IgD-negative memory B cell (primary cell): ENCODE data around the gene CST3. TPM values are rescaled to one million over a fixed set of nuclear protein-coding genes. Genes with fewer than 3 reads are reported as not detected.

Experiments used
- H3K27ac Mint-ChIP-seq, 3 donors: one replicate each; pipeline ENCODE4 v1.8.0; 2020 to 2022; ENCODE audit warnings: mild to moderate bottlenecking in 3 of 3, mixed read lengths in 3 of 3, moderate library complexity in 1 of 3
- H3K27me3 Mint-ChIP-seq: one replicate; pipeline ENCODE4 v1.8.0; 2021; ENCODE audit warnings: mixed read lengths
- H3K36me3 Mint-ChIP-seq: one replicate; pipeline ENCODE4 v1.8.0; 2020; ENCODE audit warnings: mild to moderate bottlenecking, mixed read lengths
- H3K4me1 Mint-ChIP-seq, 3 donors: one replicate each; pipeline ENCODE4 v1.8.0; 2020 to 2022; ENCODE audit warnings: mixed read lengths in 3 of 3, mild to moderate bottlenecking in 1 of 3
- H3K4me3 Mint-ChIP-seq, 4 donors: one replicate each; pipeline ENCODE4 v1.8.0; 2020 to 2022; ENCODE audit warnings: mild to moderate bottlenecking in 4 of 4, mixed read lengths in 4 of 4, moderate library complexity in 3 of 4
- H3K9me3 Mint-ChIP-seq, 3 donors: one replicate each; pipeline ENCODE4 v1.8.0; 2020 to 2021; ENCODE audit warnings: mixed read lengths in 3 of 3, mild to moderate bottlenecking in 1 of 3
- polyA plus RNA-seq: library from polyadenylated mRNA; unstranded; fragments of 300-500 nt; fragmentation: Illumina TruSeq; gene quantifications from one replicate; pipeline ENCODE4 v1.2.3, GENCODE V29; 2021

Gene CST3
- polyA plus RNA-seq, 1 donor from 2014 or later = 5.9 TPM

DNA sequence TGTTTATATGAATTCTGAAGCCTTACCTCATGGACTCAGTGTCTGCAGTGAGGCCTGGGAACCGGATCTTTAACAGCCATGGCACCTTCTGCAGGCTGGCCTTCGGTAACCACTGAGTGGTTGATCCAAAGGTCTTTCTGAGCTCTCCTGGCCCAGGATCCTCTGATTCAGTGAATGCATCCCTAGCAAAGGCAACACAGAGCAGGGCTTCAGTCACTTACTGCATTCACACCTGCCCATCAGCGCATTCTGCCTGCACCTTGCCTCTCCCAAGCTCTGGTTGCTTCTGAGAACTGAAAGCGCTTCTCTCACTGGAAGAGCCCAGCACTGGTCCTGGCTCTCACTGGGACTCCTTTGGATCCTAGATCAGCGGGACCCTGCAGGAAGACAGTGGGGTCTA lies 23.6 kb downstream of the CST3 start:
- peaks cover 0 to 3% (median 0%) of the 10 kb centered on the region in 3 donors for H3K9me3 Mint-ChIP-seq
- no peak overlapping the region for H3K4me3 Mint-ChIP-seq
- no peaks in the 10 kb centered on the region for H3K4me1 Mint-ChIP-seq
- H3K36me3 Mint-ChIP-seq = no peaks in the 10 kb centered on the region
- no peak overlapping the region for H3K27ac Mint-ChIP-seq
- H3K27me3 Mint-ChIP-seq = no peaks in the 10 kb centered on the region

DNA sequence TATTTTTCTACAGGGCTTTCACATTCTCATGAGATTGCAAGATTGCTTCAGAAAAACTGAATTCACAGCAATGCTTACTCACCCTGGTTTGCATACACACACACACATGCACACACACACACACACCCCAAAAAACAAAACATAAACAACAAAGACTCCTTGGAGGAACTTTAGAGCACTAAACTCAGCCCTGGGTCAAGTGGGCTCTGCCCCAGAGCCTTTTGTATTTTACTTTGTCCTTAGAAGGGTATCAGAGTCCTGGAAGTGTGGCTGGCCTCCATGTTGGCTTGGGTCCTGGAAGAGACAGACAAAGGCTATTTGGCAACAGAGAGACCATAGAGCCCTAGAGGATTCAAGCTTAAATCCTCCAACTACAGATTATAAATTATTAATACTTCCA lies 24.1 kb downstream of the CST3 start:
- no peak overlapping the region for H3K4me3 Mint-ChIP-seq
- H3K36me3 Mint-ChIP-seq = no peaks in the 10 kb centered on the region
- no peaks in the 10 kb centered on the region for H3K4me1 Mint-ChIP-seq
- H3K9me3 Mint-ChIP-seq = peaks cover 0 to 2% (median 0%) of the 10 kb centered on the region in 3 donors
- H3K27me3 Mint-ChIP-seq = no peaks in the 10 kb centered on the region
- H3K27ac Mint-ChIP-seq = no peak overlapping the region

DNA sequence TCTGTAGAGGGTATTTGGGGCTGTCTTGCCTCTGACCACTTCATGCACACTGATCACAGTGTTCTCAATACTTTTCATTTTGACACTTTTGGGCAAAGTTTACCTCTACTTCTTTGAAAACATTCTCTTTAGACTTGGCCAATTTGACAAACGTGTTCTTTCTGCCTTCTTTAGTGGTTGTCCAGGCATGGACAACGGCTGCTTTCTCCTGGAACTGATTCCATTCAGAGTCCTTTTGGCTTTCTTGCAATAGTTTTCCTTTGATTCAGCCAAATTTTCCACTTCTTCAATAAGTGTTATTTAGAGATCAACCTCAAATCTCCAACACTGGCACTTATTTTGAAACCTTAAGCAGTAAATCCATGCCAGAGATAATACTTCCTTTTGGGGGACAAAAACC lies 25.4 kb downstream of the CST3 start:
- H3K4me1 Mint-ChIP-seq = no peaks in the 10 kb centered on the region
- H3K4me3 Mint-ChIP-seq = no peak overlapping the region
- H3K27ac Mint-ChIP-seq = no peak overlapping the region
- no peaks in the 10 kb centered on the region for H3K36me3 Mint-ChIP-seq
- H3K9me3 Mint-ChIP-seq = no peaks in the 10 kb centered on the region
- H3K27me3 Mint-ChIP-seq = no peaks in the 10 kb centered on the region

DNA sequence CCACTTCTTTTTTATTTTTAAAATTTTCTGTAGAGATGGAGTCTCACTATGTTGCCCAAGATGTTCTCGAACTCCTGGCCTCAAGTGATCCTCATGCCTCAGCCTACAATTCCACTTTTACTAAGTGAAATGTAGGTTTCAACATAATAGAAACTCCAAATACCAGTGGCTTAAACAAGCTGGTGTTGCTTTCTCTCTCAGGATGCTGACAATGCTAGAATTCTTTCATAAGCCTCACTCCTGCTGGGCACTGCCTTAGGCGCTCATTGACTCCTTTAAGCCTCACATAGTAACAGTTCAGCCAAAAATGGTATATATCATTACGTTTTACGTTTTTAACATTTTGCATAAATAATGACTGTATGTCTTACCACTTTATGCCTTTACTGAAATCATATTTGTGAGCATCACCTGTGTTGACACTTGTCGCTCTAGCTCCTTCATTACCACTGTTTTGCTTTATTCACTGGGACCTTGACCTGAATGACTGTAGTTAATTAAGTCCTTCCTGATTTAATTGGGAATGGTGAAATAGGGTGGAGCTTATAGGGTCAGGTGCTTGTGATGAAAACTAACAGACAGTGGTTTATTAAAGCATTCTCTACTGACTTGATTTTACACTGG lies 28.2 kb downstream of the CST3 start:
- Mint-ChIP-seq H3K27me3 (no peaks in the 10 kb centered on the region), H3K9me3 (no peaks in the 10 kb centered on the region), H3K4me1 (no peaks in the 10 kb centered on the region), H3K4me3 (no peak overlapping the region), H3K36me3 (no peaks in the 10 kb centered on the region), H3K27ac (no peak overlapping the region)

DNA sequence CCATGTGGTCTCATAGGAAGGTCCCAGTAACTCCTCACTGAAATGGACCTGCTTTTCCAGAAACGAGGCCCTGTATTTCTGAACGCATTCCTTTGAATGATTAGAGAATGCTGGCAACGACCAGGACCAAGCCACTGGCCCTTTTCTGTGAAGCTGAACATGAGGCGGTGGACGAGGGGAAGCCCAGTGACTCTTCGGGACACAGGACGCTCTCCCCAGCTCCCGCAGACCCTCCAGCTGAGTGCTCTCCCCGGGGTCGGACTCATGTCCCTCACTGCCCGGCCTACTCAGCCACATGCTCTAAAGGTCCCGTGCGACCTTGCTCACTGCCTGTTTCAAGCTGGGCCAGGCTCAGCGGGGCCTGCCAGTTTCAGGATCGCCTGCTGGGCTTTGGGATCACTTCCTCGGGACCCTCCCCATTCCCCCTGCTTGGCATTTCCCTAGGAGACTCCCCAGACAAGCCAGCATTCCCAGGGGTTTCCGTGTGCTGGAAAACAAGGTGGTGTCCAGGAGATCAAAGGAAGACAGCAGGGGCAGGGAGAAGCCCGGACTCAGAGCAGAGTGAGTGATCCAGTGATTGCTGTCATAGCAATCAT lies 29.4 kb downstream of the CST3 start:
- no peaks in the 10 kb centered on the region for H3K9me3 Mint-ChIP-seq
- no peaks in the 10 kb centered on the region for H3K4me1 Mint-ChIP-seq
- H3K36me3 Mint-ChIP-seq = no peaks in the 10 kb centered on the region
- H3K27me3 Mint-ChIP-seq = no peaks in the 10 kb centered on the region
- H3K27ac Mint-ChIP-seq = no peak overlapping the region
- H3K4me3 Mint-ChIP-seq = no peak overlapping the region

DNA sequence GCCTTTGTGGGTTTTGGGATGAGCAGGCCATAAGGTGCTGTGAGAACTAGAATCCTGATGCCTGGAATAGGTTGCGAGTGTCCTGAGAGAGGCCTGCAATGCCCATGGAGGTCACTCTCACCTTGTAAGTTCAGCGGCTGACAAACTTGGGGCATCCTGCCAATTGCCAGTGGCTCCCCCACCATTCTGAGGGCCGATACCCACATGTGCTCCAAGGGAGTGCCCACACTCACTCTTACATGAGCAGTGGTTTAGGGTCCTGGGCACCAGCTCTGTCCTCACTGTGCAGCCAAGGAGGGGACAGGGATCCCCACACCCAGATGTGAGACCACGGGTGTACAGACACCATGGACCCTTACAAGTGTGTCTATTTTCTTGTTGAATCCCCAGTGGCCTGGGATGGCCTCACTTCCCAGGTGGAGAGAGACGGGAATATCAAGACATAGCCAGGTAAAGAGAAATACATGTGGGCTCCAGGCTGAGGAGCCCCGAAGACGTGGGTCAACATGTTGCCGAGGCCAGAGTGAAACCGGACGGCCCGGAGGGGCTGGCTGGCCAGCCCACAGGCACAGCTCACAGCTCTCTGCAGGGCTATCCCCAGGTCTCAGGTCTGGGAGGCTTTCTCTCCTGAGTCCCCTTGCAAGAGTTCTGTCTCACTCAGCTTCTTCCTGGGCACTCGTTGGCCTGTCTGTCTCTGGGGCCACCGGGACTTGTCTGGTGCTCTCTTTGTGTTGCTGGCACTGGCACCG lies 30.1 kb downstream of the CST3 start:
- peaks cover 2% of the 10 kb centered on the region for H3K27me3 Mint-ChIP-seq
- H3K9me3 Mint-ChIP-seq = no peaks in the 10 kb centered on the region
- H3K4me1 Mint-ChIP-seq = no peaks in the 10 kb centered on the region
- no peak overlapping the region for H3K4me3 Mint-ChIP-seq
- no peak overlapping the region for H3K27ac Mint-ChIP-seq
- no peaks in the 10 kb centered on the region for H3K36me3 Mint-ChIP-seq

DNA sequence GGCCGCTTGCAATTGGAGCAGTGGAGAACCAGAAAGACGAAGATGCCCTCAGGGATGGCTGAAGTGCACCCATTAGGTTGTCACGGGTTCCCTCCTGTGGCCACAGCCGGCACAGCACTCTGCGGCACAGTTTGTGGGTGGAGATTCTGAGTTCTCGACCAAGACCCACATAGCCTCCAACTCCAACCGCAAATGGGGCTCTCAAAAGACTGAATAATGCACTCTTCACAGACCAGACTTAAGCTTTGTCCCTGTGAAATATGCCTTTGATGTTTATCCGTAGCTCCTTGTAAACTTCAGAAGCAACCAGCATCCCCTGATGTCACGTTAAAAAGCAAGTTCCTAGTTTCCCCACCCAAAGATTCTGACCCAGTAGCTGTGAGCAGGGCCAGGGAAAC lies 31.1 kb downstream of the CST3 start:
- H3K4me3 Mint-ChIP-seq = no peak overlapping the region
- H3K27me3 Mint-ChIP-seq = peaks cover 3% of the 10 kb centered on the region
- H3K4me1 Mint-ChIP-seq = no peaks in the 10 kb centered on the region
- H3K27ac Mint-ChIP-seq = no peak overlapping the region
- no peaks in the 10 kb centered on the region for H3K36me3 Mint-ChIP-seq
- no peaks in the 10 kb centered on the region for H3K9me3 Mint-ChIP-seq

DNA sequence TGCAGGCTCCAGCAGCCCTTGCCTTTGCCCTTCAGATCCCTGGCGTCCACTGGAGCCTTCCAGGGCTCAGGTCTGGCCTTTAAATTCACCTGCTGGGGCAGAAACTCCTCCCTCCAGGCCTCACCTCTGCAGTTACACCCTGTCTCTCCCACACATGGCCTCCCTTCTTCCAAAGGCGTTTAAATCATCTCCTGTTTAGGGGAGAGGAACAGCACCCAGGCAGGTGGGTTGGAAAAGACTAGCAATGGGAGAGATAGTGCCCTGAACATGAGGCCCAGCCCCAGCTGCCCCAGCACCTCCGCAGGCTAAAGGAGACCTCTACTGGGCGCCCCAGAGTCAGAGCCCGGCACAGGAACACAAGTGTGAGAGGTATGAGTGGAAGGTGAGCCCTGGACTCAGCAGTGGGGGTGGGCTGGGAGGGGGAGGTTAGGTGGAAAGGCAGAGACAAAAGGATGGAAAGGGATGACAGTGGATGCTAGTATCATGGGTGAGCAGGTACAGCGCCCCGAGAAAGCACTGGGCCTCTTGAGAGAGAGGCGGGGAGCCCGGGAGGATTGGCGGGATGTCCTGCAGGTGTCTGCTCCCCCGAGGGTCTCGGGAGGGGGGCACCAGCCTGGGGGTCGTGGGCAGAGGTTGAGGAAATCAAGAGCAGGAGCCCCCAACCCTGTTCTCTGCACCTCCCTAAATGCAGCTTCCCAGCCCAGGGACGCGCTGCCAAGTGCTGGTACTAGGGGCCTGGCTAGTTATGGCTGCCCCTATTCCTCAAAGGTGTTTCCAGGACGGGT lies 31.7 kb downstream of the CST3 start, which contains the start of gene CST9:
Gene CST9, minus strand, starts transcription at position 51 of the 785 bp plus-strand sequence. CDS start 53 bp downstream, outside the sequence.
- Mint-ChIP-seq H3K36me3 (no peaks in the 10 kb centered on the region), H3K27ac (no peak within 1 kb of the TSS), H3K4me3 (no peak within 1 kb of the TSS), H3K27me3 (peaks cover 3% of the 10 kb centered on the region), H3K4me1 (no peaks in the 10 kb centered on the region), H3K9me3 (no peaks in the 10 kb centered on the region)

DNA sequence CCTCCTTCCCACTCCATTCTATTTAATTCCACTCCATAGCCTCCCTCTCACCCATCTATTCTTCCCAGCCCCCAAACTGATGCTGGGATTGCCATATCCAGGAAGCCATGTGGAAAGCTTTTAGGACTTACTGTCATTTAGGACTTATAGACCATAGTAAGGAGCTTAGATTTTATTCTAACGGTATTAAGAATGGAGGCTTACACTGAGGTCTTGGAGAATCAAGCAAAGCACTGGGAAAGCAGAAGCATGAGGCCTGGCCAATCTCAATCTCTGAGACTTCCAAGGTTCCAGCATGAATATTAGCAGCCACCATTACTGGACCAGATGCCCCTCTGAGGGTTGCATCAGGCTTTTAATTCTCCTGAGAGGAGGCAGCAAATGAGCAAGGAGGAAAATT lies 33.4 kb downstream of the CST3 start:
- Mint-ChIP-seq H3K4me1 (no peaks in the 10 kb centered on the region), H3K4me3 (no peak overlapping the region), H3K36me3 (no peaks in the 10 kb centered on the region), H3K9me3 (no peaks in the 10 kb centered on the region), H3K27ac (no peak overlapping the region), H3K27me3 (peaks cover 3% of the 10 kb centered on the region)

DNA sequence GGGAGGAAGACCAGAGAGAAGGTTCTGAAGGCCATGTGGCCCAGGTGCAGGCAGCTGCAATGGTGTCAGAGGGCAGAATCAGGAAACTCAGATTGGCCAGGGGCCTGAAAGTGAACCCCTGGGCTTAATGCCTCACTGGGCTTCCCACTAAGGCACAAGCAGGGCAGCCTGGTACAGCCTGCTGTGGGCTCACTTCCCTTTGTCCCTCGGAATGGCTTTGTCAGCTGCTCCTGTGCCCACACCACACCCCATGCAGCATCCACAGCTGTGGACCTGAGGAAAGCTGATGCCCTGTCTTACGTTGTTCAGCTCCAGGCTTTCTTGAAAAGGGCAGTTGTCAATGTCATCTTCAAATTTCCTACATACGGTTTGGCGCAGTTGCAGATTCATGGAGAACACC lies 34.4 kb downstream of the CST3 start:
- peaks cover 3% of the 10 kb centered on the region for H3K27me3 Mint-ChIP-seq

DNA sequence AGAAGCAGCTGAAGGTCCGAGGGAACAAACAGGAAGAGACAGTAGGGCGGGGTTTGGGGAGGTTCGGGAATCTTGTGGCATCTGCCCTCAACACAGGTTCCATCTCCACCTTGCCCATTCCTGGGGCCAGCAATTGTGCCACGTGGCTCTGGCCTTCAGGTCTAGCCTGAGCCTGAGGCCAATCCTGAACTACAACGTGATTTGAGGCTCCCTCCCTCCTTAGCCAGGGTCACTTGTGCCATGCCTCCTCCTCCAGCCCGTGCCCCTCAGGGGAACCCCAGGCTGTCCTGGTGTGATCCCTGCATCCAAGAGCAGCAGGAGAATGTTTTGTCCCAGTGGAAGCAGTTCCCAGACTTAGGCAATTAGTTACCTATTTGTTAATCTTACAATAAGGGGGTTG lies 35.1 kb downstream of the CST3 start:
- peaks cover 3% of the 10 kb centered on the region for H3K27me3 Mint-ChIP-seq
- H3K4me1 Mint-ChIP-seq = no peaks in the 10 kb centered on the region
- peak overlapping the region in 1 of 4 donors; percentile 30 for H3K4me3 Mint-ChIP-seq
- H3K9me3 Mint-ChIP-seq = no peaks in the 10 kb centered on the region
- H3K27ac Mint-ChIP-seq = no peak overlapping the region
- H3K36me3 Mint-ChIP-seq = no peaks in the 10 kb centered on the region

More for the DNA sequence above, 34.4 kb downstream of the CST3 start:
- no peak overlapping the region for H3K27ac Mint-ChIP-seq
- no peaks in the 10 kb centered on the region for H3K36me3 Mint-ChIP-seq
- H3K4me3 Mint-ChIP-seq = no peak overlapping the region
- no peaks in the 10 kb centered on the region for H3K4me1 Mint-ChIP-seq
- H3K9me3 Mint-ChIP-seq = no peaks in the 10 kb centered on the region

DNA sequence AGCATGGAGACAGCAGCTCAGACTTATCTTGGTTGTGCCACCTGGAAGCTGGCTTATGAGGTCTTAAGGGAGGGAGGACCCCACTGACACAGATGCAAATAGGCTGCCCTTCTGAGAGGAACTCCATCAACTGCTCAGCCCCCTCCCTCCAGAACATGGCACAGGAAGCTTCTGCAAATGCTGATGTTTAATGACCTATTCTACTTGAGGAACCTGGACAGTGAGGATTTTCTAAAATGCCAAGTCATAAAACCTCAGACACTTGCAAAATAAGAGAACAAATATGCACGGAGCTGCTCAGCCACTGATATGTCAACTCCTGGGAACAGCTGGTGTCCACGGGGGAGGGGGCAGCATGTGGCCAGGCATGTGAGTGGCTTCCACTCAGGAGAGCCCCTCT lies 35.5 kb downstream of the CST3 start:
- Mint-ChIP-seq H3K4me1 (no peaks in the 10 kb centered on the region), H3K9me3 (no peaks in the 10 kb centered on the region), H3K4me3 (peak overlapping the region in 1 of 4 donors; percentile 30), H3K36me3 (no peaks in the 10 kb centered on the region), H3K27ac (no peak overlapping the region), H3K27me3 (peaks cover 3% of the 10 kb centered on the region)

DNA sequence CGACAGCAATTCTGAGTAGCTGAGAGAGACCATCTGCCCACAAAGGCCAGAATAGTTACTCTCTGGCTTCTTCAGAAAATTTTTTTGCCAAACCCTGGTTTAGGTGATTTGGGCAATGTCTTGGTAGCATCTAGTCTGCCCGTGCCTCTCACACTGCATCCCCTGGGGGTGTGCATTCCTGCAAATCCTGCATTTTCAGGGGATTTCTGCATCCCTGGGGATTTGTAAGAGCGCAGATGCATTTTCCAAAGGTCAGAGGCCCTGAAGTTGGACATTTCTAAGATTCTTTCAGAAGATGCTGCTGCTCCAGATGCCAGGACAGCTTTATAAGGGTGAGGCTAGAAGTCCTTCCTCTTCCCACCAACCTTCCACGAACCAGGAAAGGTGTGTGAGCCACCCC lies 36.0 kb downstream of the CST3 start:
- no peaks in the 10 kb centered on the region for H3K36me3 Mint-ChIP-seq
- no peaks in the 10 kb centered on the region for H3K4me1 Mint-ChIP-seq
- H3K9me3 Mint-ChIP-seq = no peaks in the 10 kb centered on the region
- H3K4me3 Mint-ChIP-seq = no peak overlapping the region
- H3K27me3 Mint-ChIP-seq = peaks cover 3% of the 10 kb centered on the region
- H3K27ac Mint-ChIP-seq = no peak overlapping the region

DNA sequence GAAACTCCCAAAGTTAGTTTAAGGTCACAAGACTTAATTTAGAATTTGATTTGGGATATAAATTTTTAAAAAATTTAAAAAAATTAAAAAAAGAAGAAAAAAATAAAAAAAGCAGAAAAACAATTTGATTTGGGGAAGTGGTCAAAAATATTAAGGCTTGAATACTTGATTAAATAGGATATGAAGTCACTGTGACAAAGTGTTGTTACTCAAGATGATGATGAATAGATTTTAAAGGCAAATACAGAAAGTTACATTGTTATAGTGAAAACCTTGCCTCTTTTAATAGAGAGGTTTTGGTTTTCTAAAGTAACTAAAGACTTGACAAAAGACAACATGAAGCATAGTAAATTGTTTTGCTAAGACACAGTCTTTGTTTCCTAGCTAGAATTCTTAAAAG lies 39.3 kb downstream of the CST3 start:
- Mint-ChIP-seq H3K27me3 (peaks cover 3% of the 10 kb centered on the region), H3K36me3 (no peaks in the 10 kb centered on the region), H3K4me3 (no peak overlapping the region), H3K27ac (no peak overlapping the region), H3K9me3 (peaks cover 0 to 2% (median 0%) of the 10 kb centered on the region in 3 donors), H3K4me1 (no peaks in the 10 kb centered on the region)

DNA sequence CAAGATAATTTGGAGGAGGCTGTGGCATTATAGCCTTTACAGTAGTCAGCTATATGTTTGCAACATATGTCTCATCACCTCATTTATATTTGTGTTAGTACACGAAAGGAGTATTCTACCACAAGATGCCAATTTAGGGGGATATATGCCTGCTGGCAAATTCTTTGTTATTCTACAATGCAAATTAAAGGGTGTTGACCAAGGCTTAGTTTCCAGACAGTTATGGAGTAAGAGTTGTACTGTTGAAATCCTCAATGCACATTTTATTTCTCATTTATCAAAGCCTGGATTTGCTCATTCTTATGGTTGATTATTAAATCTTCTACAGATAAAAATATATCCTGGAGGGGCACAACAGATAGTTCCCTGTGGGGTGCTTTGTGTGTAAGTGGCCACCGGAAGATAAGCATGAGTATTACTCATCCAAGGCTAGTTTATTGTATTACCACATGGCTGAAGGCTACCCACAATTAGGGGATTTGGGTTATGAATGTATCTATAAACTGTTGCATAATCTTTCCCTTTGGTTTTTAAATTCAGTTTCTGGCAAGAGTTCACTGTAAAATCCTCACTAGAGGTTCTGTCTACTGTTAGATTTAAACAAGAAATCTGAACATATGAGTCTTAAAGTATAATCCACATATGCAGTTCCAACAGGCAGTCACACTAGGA lies 41.0 kb downstream of the CST3 start:
- Mint-ChIP-seq H3K27ac (no peak overlapping the region), H3K36me3 (no peaks in the 10 kb centered on the region), H3K4me3 (no peak overlapping the region), H3K9me3 (peaks cover 0 to 2% (median 0%) of the 10 kb centered on the region in 3 donors), H3K4me1 (no peaks in the 10 kb centered on the region), H3K27me3 (no peaks in the 10 kb centered on the region)
